Activated CD4-positive, alpha-beta T cell treated with anti-CD3 and anti-CD28 coated beads, Interleukin-2, Interleukin-6, amounts not matched to agents 100 ng/mL and 50 ng/mL, durations not matched to agents 16 hours and 8 hours (primary cell): ENCODE data around the gene PACRG.

Experiments
- DNase-seq: peaks from one replicate; pipeline ENCODE4 v3.0.0-alpha.2; 2020

The PACRG gene

DNA sequence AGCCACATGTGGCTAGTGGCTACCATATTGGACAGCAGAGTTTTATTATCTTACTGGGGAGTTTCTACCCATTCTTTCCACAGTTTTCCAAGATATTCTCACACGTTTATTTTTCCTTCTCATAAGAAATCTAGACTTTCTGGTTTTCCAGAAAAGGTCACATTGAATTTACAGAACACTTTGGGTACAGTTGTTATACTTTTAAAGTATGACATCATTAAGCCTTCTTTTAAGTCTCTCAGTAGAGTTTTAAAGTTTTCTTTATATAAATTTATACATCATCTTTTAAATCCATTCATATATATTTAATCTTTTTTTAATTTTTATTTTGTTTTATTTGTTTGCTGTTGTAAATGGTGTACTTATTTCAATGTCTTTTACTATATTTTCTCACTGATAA is 486.5 kb downstream of the PACRG start:
- no peak for DNase-seq

DNA sequence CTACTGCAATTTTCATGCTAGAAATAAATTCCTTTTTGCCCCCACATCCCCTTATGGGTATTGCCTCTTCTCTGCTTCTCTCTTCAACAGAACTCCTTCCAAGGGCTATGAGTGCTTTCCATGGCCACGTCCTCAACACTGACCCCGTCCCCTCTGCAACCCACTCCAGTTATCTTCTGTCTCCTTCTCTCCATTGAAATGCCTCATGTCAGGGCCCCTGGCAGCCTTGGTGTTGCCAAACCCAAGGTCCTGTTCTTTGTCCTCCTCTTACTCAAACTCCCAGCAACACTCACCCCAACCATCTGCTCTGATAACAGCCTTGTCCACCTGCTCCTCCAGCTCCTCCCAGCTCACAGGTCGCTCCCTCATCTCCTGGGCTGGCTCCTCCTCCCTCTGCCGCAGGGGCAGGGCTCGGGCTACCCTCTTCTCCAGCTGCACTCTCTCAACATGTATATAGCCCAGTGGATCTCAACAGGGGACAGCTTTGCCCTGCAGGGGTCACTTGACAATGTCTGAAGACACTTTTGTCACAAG is 490.7 kb downstream of the PACRG start:
- no peak for DNase-seq

DNA sequence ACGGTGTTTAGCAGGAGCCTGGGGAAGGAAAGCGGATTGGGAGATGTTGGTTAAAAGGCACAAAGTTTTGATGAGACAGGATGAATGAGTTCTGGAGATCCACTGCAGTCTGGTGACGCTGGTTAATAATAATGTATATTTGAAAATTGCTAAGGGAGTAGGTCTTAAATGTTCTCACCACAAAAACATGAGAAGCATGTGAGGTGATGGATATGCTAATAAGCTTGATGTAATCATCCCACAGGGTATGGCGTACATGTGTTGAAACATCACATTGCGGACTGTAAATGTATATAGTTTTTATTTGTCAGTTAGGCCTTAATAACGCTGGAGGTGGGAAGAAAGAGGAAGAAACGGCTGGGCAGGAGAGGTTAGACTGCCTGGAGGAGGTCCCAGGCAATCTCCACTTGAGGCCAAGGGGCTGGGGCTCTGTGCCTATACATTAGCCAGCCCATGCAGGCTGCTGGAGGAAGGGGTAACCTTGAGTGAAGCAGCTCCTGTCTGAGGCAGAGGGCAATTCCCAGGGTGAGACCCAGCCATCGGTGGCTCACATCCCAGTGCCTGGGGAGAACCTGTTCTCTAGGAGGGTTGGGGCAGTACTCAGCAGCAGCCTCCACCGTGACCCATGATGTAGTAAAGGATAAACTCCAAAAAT is 498.5 kb downstream of the PACRG start:
- no peak for DNase-seq

DNA sequence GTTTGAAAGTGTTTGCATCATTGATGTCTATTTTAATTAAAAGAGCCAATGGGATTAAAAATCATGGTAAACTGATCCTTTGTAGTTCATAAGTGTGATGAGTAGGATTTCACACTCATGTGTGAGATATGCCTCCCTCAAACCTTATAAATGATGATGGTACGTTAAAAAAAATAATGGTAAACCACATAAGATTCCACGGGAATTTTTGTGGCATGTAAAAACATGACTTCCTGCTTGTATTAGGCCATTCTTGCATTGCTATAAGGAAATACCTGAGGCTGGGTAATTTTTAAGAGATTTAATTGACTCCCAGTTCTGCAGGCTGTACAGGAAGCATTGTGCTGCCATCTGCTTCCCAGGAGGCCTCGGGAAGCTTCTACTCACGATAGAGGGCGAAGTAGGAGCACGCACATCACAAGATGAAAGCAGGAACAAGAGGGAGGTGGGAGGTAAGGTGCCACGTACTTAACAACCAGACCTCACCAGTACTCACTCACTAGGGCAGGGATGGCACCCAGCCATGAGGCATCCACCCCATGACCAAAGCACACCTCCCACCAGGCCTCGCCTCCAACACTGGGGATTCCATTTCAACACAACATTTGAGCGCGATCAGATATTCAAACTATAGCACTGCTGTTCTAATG is 499.2 kb downstream of the PACRG start:
- DNase-seq, result no peak

DNA sequence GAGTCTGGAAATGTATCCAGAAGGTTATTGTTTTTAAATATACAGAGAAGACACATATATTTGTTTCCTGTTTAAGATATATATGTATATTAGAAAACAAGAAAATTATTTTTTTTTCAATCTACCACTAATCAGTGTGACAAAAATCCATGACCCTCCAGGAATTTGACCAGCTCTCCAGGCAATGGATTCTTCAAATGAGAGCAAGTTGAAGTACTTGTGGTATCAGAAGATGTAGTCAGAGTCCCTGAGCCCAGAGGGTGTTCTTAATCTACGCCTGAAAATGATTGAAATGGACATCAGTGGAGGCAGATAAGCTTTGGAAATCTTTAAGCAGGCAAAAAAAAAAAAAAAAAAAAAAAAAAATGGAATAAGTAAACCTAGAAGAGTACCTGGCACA is 500.3 kb downstream of the PACRG start:
- DNase-seq, result no peak

DNA sequence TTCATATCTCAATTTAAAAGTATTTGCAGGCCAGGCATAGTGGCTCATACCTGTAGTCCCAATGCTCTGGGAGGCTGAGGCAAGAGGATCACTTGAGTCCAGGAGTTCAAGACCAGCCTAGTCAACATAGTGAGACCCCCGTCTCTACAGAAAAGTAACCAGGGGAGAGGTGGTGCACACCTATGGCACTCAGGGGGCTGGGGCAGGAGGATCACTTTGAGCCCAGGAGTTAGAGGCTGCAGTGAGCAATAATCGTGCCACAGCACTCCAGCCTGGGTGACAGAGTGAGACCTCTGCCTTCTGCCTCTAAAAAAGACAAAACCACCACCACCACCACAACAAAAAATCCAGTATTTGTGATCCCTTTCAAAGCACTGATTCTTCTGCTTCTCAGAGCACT is 501.3 kb downstream of the PACRG start:
- DNase-seq, result no peak

DNA sequence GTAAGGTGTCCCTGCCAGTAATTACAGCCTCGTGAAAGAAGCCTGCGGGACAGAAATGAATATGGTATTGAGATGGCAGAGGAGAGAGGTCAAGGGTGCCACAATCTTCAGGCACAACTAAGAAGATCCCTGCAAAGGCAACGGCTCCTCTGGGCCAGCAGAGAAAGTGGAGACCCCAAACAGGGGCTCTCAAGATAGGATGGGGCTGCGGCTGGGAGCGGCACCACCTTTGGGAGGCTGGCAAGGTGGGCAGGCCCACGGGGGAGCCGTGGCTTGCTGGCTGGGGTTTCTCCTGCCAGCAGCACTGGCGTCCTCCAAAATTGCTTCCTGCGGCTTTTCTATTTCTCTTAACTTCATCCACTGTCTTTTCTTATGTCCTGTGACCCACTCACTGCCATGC is 503.1 kb downstream of the PACRG start:
- DNase-seq, result no peak

DNA sequence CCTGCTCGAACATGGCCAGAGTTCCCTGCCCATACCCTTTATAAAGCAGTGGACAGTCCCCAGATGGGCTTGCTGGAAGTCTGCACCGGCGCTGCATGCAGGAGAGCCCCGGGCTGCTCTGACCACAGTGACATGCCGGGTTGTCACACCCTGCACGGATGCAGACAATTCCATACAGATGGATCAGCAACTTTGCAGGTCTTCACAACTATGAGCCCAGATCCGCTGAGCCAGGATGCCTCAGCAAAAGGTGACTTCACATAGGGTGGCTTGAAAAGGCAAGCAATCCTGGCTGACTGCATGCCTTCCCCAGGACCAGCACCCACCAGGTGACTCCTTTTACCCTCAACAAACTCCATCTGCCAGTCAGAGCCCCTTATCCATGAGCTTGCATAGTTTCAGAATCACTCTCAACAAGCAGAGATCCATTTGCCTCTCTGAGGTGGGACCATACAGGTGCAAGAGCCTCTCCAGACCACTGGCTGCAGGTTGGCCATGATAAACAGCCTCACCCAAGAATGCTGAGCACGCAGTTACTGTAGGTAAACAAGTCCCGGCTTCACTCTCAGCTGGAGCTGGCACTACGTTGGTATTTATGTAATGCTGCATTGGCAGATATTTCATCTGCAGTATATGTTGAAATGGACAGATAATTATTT is 503.7 kb downstream of the PACRG start:
- no peak for DNase-seq

DNA sequence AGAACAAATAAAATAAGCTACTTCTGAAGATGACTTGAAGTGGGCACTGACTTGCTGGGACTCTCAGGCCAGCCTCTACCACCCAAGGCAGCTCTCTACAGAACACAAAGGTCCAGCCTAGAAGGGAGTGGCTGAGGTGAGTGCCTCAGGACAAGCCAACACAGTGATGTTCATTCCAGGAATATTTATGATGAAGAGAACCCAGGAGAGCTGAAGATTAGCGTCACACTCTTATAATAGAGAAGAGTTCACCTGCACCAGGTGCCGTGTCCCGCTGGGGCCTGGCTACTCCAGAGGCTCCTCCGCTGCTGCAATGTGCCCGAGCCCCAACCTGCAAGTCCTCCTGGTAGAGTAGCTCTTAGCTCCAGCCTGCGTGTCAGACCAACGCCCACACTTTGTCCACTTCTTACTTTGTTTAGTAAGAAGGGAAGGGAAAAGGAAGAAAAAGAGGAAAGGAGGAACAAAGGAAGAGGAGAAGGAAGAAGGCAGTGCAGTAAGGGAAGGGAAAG is 504.3 kb downstream of the PACRG start:
- no peak for DNase-seq

DNA sequence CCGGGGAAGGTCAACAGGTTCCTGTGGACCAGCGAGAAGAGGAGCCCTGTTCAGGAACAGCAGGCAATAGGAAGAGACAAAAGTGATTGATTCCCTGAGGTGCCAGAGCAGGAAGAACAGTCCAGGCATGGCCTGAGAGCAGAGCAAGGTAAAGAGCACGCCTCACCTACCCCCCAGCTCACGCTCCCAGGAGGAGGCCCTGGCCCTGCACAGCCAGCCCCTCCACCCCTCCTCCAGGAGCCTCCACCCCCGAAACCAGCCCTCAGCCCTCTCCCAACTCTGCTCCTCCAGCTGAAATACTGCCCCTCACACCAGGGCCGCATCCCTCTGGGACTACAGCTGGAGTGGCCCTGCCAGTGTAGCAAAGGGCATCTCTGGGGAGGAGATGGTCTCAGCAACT is 504.9 kb downstream of the PACRG start:
- DNase-seq, result no peak

DNA sequence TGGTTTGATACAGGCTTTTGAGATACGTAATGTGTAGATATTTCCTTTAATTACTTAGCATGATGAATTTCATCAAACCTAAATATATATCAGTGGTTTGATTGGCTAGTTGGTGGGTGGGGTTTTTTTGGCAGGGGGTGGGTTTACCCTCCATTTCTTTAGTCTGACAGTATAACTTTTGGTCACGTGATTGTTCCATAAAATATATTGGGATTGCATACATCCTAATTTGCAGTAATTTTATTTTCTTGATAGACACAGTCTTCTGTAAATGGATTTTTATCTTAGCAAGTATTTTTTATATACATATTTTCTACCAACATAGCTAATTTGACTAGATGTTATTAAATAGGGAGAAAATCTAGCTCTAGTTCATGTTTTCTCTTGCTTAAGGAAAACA is 509.3 kb downstream of the PACRG start:
- DNase-seq, result no peak

DNA sequence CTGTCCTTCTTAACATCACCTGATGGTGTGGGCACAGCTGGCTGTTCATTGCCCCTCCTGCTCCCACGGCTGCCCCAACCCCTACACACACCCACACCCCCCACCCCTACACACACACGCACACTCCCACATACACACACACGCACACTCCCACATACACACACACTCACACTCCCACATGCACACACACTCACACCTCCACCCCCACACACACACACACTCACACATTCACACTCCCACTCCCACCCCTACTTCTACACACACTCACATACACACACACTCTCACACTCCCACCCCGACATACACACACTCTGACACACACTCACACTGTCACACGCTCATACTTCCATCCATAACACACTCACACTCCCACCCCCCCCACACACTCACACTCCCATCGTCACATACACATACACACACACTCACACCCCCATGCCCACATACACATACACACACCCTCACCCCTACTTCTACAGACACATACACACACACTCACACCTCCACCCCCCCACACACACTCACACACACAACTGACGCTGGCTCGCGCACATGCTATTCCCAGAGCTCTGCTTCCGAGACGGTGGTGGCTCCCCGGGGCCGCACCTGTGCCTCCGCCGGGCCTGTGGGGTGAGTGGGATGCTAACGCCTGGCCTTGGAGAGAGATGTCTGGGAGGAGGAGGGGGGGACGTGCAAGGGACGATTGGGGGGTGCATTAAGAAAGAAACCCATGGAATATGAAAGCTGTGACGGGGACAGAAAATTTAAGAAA is 512.0 kb downstream of the PACRG start:
- DNase-seq, result no peak

DNA sequence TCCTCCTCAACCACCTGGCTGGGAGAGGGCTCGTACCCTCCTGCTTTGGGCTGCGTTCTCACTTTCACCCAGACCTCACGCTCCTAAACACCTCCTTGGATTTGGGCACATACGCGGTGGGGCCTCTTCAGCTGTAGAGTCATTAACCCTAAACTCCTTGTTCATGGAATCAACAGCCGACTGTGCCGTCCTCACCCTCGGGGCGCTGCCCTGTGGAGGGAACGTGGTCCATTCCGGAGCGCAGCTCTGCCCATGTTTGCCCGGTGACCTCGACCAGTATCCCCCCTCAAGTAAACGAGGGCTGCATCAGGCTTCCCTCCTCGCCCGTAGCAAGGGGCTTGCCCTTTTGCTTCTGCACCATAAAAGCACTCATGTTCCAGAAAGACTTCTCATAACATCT is 512.8 kb downstream of the PACRG start:
- DNase-seq, result no peak

DNA sequence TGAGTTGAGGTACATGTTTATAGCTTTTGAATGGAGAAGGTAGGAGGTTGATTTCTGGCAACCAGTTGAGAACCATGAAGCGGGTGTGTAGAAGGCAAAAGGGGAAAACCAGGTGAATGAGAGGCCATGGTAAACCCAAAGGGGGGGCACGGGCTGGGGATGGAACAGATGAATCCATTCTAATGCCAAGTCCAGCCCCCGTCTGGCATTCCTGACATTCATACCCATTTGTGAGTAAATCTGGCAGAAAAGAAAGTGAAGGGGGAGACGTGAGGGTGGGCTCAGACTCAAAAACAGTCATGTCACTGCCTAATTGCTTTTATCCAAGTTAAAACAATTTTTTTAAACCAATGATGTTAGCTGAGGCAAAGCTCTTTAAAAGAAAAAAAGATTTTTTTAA is 513.9 kb downstream of the PACRG start:
- DNase-seq, result no peak

DNA sequence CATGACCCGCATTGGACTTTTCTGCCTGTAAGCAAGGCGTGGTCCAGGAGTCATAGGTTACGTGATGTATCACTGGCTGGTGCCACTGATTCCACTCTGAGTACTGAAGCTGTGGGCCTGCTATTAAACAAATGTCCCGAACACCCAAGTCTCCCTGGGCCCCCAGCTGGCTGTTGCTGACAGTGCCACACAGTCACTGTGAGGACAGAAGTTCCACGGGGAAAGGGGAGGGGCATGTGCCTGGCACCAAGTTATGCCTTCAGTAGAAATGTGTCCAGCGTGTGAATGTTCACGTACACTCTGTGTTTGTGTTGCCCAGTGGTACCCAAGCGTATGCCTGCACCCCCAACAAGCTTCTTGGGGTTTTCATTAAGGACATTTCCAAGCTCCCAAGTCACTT is 515.3 kb downstream of the PACRG start:
- no peak for DNase-seq

DNA sequence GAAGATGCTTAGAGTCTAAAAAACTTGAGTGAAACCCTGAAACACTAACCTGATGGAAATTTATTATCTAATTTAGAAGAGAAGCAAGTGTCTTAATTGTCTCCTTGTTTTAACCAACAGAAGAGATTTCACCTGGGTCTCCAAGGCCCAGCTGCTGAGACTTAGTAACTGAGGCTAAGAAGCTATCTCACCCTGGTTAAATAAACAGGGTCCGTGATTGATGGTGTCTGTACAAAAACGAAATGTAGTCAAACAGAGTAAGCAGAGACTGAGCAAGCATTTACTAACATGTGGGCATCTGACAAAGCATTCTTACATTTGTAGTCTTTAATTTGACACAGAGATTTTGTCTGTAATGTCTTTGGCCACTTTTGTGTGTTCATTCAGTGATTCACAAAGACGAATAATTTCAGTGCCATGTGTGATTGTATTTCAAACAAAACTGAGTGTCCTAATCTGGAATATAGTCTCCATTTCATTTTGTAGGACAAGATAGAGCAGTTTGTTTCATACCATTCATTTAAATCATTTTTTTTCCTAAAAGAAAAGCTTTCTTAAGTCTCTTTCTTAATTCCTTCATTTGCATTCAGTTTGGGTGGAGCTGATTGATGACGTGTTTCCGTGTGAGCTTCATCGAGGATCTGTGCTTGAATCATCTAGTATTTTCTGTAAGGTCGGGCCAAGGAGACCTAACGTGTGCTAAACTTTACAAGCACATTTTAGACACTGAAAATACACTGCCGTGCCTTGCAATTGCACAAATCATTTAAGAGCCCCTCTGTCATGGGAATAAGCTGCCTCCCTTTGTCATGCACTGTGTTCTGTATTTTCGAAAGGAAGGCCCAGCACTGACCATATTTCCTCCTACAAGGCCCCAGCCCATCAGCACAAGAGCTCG is 516.2 kb downstream of the PACRG start:
- DNase-seq, result no peak

DNA sequence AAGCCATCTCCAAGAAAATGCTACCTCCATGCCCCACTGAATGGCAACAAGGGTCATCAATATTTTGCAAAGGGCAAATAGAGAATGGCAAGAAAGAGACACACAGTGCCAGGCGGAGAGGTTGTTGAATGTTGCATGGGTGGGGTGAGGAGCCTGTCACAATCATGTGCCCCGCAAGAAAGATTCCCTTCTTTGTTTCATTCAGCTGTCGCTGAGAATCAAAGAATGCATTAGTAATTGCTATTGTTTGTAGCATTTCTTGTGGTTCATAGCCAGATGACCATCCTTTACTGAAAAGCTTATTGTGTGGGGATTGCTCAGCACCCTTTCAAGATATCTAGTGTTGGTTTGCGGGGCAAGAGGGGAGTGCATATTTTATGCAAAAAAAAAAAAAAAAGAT is 520.3 kb downstream of the PACRG start:
- no peak for DNase-seq

DNA sequence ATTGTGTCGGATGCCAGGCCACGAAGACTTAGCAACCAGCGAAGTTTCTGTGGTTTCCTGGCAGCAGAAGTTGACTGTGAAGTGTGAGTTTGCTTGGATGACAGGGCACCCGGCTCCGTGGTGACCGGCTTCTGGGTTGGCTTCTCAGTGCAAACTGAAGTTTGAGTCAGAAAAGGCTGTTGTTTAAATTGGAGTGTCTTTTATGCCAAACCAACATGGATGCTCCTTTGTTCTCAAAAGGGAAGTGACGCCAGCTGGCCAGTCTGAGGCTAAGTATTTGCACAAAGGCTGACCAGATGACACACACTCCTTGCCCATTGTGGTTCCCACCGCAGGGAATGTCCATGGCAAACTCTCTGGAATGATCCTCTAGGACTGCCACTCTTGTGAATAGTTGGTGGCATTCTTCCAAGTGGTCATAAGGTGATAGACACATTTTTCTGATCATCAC is 521.9 kb downstream of the PACRG start:
- no peak for DNase-seq

DNA sequence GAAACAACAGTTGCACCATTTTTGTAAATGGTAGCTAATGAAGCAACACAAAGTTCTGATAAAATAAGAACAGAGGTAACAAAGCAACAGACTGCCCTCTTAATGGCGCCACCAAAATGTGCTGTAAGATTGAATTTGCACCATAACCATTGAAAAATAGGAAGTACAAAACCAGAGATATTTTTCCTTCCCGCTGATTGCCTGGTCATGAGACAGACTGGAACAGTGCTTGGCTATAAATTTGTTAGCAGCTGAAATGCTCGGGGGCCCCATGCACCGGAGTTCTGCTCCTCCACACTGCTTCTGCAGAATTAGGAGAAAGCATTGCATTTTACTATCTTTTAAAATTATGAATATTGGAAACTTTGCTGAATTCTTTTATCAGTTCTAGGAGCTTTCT is 522.3 kb downstream of the PACRG start:
- DNase-seq, result no peak

DNA sequence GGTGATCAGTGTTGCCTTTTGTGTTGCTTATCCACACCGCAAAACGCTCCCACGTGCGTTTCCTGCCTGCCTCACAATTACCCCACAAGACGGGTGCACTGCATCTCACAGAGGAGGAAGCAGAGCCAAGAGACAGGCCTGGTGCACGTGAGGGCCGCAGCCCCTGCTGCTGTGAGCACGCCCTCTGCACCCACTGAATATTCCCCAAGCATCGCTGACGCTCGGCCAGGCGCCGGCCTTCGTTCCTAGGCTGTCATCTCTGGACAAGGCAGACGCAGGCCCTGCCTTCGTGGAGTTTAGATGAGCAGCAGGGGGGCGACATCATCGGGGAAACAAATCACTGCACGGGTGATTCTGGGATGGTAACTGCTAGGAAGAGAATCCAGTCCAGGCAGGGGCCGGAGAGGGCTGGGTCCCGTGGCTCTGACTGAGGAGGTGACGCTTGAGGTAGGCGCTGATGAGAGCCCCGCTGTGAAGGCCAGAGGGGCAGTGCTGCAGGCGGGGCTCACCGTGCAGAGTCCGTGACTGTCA is 524.4 kb downstream of the PACRG start:
- no peak for DNase-seq

DNA sequence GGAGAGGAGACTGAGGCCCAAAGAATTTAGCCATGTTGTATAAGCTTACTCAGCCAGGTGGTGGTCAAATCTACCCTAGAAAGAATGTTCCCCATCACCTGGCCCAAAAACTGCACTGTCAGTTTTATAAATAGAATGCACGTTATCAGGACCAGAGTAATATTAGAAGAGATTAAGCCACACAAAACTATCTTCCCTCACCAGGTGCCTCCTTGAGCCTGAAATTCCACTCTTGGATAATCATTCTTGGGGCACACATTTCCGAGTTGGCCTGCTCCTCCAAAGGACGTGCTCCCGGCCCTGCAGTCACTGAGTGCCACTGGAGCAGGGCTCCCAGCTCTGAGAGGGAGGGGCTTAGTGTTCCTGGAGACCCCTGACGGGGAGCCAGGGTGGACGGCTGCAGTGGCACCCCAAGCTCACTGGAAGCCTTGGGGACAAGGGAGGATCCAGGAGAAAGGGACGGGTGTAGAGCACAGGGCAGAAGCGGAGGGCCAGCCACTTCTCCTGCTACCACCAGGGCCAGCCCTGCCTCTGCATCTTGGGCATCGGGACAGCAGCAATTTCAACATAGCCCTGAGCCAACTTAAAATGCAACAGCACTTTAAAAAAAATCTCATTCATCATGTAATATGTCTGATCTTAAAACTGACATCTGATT is 525.9 kb downstream of the PACRG start:
- DNase-seq, result no peak
